Astrocyte of the spinal cord (primary cell): ENCODE data around the gene MCFD2.

Experiments used
- DNase-seq: peaks from one replicate; pipeline ENCODE4 v3.0.0; 2011; ENCODE audit warnings: low read depth, low spot score
- H3K4me3 ChIP-seq: 2 replicates; pipeline ENCODE4 v1.5.1; 2011; ENCODE audit warnings: low read depth, mild to moderate bottlenecking, low read length, moderate library complexity
- CTCF ChIP-seq: IDR thresholded peaks from 2 replicates; pipeline ENCODE4 v1.5.1; 2012; ENCODE audit warnings: low read depth, mild to moderate bottlenecking, low read length, inconsistent platforms
- in situ Hi-C: cut with HindIII; loops from 2 replicates; pipeline ENCODE4 v1.10.0; 2017; ENCODE audit warnings: low sequenced_read_pairs

Gene MCFD2

GRCh38 chr2:46902465-46902864 lies 13.1 kb downstream of the MCFD2 start:
- in situ Hi-C loops: no loop called here
- TF ChIP-seq CTCF: no peak

GRCh38 chr2:46901611-46902010 lies 14.0 kb downstream of the MCFD2 start:
- in situ Hi-C loops: no loop called here
- no peak for DNase-seq
- no peak overlapping the region for H3K4me3 ChIP-seq
- TF ChIP-seq CTCF: no peak

More at GRCh38 chr2:46902465-46902864, 13.1 kb downstream of the MCFD2 start:
- no peak overlapping the region for H3K4me3 ChIP-seq
- no peak for DNase-seq

GRCh38 chr2:46900381-46900780 lies 15.2 kb downstream of the MCFD2 start:
- no peak for DNase-seq
- in situ Hi-C loops: no loop called here
- no peak overlapping the region for H3K4me3 ChIP-seq
- TF ChIP-seq CTCF: no peak

GRCh38 chr2:46899053-46899452 lies 16.6 kb downstream of the MCFD2 start:
- no peak for TF ChIP-seq CTCF
- in situ Hi-C loops: no loop called here
- no peak for DNase-seq
- H3K4me3 ChIP-seq: no peak overlapping the region

- no peak for DNase-seq
Observed at GRCh38 chr2:46898024-46898423, 17.6 kb downstream of the MCFD2 start.

GRCh38 chr2:46893269-46893939 lies 22.2 kb downstream of the MCFD2 start:
- TF ChIP-seq CTCF: no peak
- in situ Hi-C loops: no loop called here
- H3K4me3 ChIP-seq: no peak overlapping the region
- no peak for DNase-seq

More at GRCh38 chr2:46898024-46898423, 17.6 kb downstream of the MCFD2 start:
- in situ Hi-C loops: no loop called here
- no peak overlapping the region for H3K4me3 ChIP-seq
- TF ChIP-seq CTCF: no peak
